ENCODE data around the gene CNTN4.

Gene CNTN4

GRCh38 chr3:2266606-2267005 is 167.9 kb downstream of the CNTN4 start:
- no peak for DNase-seq (ENCODE audit: low read depth in 1 of 2, low spot score in 1 of 2)
- no peak overlapping the region for H3K27ac ChIP-seq (replicated peaks)
- H3K27me3 ChIP-seq (ENCODE audit: insufficient read depth, poor library complexity, severe bottlenecking): no peaks in the 10 kb centered on the region
- H3K4me3 ChIP-seq (replicated peaks; ENCODE audit: insufficient read depth, low read length): no peak overlapping the region
- no peak for TF ChIP-seq SPI1 (IDR thresholded peaks at IDR 0.05; ENCODE audit: borderline replicate concordance, low read depth)
- no peak for TF ChIP-seq REST (IDR thresholded peaks at IDR 0.05; ENCODE audit: insufficient replicate concordance, low read depth)
- TF ChIP-seq CTCF (IDR thresholded peaks at IDR 0.05; ENCODE audit: insufficient read depth, low read length): no peak
- TF ChIP-seq POLR2AphosphoS5 (IDR thresholded peaks at IDR 0.05; ENCODE audit: low read depth): no peak
- no peak for TF ChIP-seq GABPA (IDR thresholded peaks at IDR 0.05; ENCODE audit: low read depth)

DNA sequence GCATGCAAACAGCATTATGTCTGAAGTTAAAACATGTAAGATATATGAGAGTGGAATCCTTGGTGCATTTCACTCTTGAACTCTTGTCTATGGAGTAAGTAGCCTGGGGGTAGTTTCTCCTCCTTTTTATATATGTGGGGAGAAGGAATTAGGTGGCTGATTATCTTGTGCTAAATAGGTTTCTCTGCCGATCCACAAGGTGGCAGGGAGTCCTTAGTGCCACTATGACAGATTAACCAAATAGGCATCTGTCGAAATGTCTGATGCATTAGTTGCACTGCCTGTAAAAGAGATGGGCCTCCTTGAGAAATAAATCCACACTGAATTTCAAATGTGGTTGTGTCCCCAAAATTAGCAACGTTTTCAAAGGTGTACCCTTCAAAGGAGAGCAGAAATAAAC is 170.1 kb downstream of the CNTN4 start:
- DNase-seq (ENCODE audit: low read depth in 1 of 2, low spot score in 1 of 2): no peak
- TF ChIP-seq POLR2AphosphoS5 (IDR thresholded peaks at IDR 0.05; ENCODE audit: low read depth): no peak
- TF ChIP-seq SPI1 (IDR thresholded peaks at IDR 0.05; ENCODE audit: borderline replicate concordance, low read depth): no peak
- TF ChIP-seq GABPA (IDR thresholded peaks at IDR 0.05; ENCODE audit: low read depth): no peak
- no peak overlapping the region for H3K4me3 ChIP-seq (replicated peaks; ENCODE audit: insufficient read depth, low read length)
- no peaks in the 10 kb centered on the region for H3K27me3 ChIP-seq (ENCODE audit: insufficient read depth, poor library complexity, severe bottlenecking)
- H3K27ac ChIP-seq (replicated peaks): no peak overlapping the region

GRCh38 chr3:2274526-2274925 is 175.9 kb downstream of the CNTN4 start:
- Histone ChIP-seq H3K27me3 (ENCODE audit: insufficient read depth, poor library complexity, severe bottlenecking) (no peaks in the 10 kb centered on the region), H3K4me3 (replicated peaks; ENCODE audit: insufficient read depth, low read length) (no peak overlapping the region), H3K27ac (replicated peaks) (no peak overlapping the region)
- no peak for DNase-seq (ENCODE audit: low read depth in 1 of 2, low spot score in 1 of 2)
- no peak for TF ChIP-seq REST (IDR thresholded peaks at IDR 0.05; ENCODE audit: insufficient replicate concordance, low read depth)
- TF ChIP-seq CTCF (IDR thresholded peaks at IDR 0.05; ENCODE audit: insufficient read depth, low read length): no peak
- TF ChIP-seq POLR2AphosphoS5 (IDR thresholded peaks at IDR 0.05; ENCODE audit: low read depth): no peak
- no peak for TF ChIP-seq GABPA (IDR thresholded peaks at IDR 0.05; ENCODE audit: low read depth)
- TF ChIP-seq SPI1 (IDR thresholded peaks at IDR 0.05; ENCODE audit: borderline replicate concordance, low read depth): no peak

DNA sequence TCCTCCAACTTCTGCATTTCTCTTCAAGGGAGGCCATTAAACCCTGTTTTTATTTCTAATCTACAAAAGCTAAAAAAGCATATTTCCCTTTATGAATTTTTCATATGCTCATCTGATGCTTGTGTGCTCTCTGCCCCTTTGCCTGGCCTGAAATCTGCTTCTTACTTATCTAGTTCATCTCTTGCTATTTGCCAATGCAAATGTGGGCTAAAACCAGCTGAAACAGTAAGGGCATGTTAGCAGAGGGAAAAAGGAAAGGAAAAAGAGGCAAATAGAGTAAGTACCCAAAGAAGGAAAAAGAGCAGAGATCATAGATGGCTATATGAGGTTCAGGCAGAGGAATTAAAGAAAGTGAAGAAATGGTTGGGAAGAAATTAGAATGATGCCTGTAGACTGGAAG is 185.2 kb downstream of the CNTN4 start:
- no peak for DNase-seq (ENCODE audit: low read depth in 1 of 2, low spot score in 1 of 2)
- no peak overlapping the region for H3K4me3 ChIP-seq (replicated peaks; ENCODE audit: insufficient read depth, low read length)
- no peak for TF ChIP-seq REST (IDR thresholded peaks at IDR 0.05; ENCODE audit: insufficient replicate concordance, low read depth)
- no peak for TF ChIP-seq POLR2AphosphoS5 (IDR thresholded peaks at IDR 0.05; ENCODE audit: low read depth)
- no peak for TF ChIP-seq CTCF (IDR thresholded peaks at IDR 0.05; ENCODE audit: insufficient read depth, low read length)
- TF ChIP-seq SPI1 (IDR thresholded peaks at IDR 0.05; ENCODE audit: borderline replicate concordance, low read depth): no peak
- TF ChIP-seq GABPA (IDR thresholded peaks at IDR 0.05; ENCODE audit: low read depth): no peak

More for the DNA sequence above, 185.2 kb downstream of the CNTN4 start:
- no peak overlapping the region for H3K27ac ChIP-seq (replicated peaks)
- no peaks in the 10 kb centered on the region for H3K27me3 ChIP-seq (ENCODE audit: insufficient read depth, poor library complexity, severe bottlenecking)
